Lower leg skin (tissue), 4 donors: Measurements from ENCODE around the gene SNAI3. TPM values are rescaled to one million over a fixed set of nuclear protein-coding genes. Genes with fewer than 3 reads are reported as not detected.
A peak's percentile ranks its signal among the peaks of the same experiment; 100 is the strongest.

Experiments used
- DNase-seq, 2 donors: peaks; one replicate each; pipeline ENCODE4 v3.0.0-alpha.2; 2019; ENCODE audit warnings: low spot score in 2 of 2
- H3K4me3 ChIP-seq: fragments of 200-600 bp; sonication (generic); 2 replicates; pipeline ENCODE4 v1.5.1; 2017; ENCODE audit warnings: mild to moderate bottlenecking, low read depth; ENCODE audit not compliant: poor library complexity, severe bottlenecking
- POLR2A ChIP-seq, 2 donors: fragments of 450-650 bp; IDR thresholded peaks; one replicate each; pipeline ENCODE4 v1.6.1; 2016 to 2017; ENCODE audit warnings: antibody characterized with exemption in 2 of 2, mild to moderate bottlenecking in 1 of 2, moderate library complexity in 1 of 2
- WGBS, 2 donors: methylation state at CpG; one replicate each; pipeline ENCODE4 v1.1.5; 2018; 5-methylcytosine and 5-hydroxymethylcytosine counted together
- intact Hi-C: fragments of 100-400 bp; cut with DNase I; formaldehyde crosslinking; loops from one replicate; pipeline ENCODE4 v1.15.0; 2023; ENCODE audit warnings: low total_unique reads
- total RNA-seq, 4 donors: library from RNA; depleted of rRNA; stranded (reverse); fragments of >200 nt; gene quantifications; one replicate each; pipeline ENCODE4 v1.1.0, GENCODE V29; 2016
- TF ChIP-seq, protein P1 (sequence below), 3 donors: fragments of 450-650 bp; IDR thresholded peaks; one replicate each; pipeline ENCODE4 v1.5.1; 2016; ENCODE audit warnings: antibody characterized with exemption in 3 of 3, mild to moderate bottlenecking in 3 of 3, moderate library complexity in 2 of 3

Gene SNAI3
- under 1 TPM; 0.17 to 0.81 (median 0.29) TPM for total RNA-seq

DNA sequence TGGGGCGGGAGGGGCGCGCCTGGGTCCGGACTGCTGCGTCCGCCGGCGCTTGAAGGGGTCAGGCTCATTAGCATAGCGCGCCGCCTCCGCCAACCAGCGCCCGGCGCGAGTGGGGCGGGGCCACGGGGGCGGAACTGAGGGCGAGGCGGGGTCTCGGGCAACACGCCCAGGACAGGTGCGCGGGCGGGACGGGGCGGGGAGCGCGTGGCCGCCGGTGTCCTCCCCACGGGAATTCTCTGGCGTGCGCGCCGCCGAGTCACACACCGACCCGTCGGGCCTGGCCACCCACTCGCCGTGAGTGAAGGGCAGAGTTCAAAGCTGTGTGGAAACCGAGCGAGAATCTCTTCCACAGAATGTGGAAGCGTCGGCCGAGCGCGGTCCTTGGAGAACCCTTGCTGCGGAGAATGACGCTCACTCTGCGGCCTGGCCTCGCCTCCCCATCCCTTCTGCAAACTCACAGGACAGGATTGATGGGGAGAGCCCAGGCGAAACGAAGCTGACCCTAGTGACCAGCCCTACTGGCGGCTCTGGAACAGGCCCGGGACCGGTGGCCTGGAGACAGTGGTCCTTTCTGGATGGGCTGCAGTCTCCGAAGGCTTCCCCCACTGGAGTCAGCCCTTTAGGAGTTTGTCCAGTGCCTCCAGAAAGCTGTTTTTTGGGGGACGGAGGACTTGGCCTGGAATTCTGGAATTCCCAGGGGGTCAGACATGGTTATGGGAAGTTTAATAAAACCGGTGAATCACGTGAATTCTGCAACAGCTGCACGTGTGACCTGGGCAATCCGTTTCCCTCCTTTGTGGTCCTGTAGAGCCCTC, at the start of gene SNAI3:
TSS of gene SNAI3 (minus strand) at position 69 of the 815 bp plus-strand sequence. CDS start 101 bp downstream, outside the sequence.
- H3K4me3 ChIP-seq = peak within 1 kb of the TSS; percentile 31
- TF ChIP-seq, protein P1, sequence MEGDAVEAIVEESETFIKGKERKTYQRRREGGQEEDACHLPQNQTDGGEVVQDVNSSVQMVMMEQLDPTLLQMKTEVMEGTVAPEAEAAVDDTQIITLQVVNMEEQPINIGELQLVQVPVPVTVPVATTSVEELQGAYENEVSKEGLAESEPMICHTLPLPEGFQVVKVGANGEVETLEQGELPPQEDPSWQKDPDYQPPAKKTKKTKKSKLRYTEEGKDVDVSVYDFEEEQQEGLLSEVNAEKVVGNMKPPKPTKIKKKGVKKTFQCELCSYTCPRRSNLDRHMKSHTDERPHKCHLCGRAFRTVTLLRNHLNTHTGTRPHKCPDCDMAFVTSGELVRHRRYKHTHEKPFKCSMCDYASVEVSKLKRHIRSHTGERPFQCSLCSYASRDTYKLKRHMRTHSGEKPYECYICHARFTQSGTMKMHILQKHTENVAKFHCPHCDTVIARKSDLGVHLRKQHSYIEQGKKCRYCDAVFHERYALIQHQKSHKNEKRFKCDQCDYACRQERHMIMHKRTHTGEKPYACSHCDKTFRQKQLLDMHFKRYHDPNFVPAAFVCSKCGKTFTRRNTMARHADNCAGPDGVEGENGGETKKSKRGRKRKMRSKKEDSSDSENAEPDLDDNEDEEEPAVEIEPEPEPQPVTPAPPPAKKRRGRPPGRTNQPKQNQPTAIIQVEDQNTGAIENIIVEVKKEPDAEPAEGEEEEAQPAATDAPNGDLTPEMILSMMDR (IDR thresholded peaks at IDR 0.05) = no peak
- TF ChIP-seq POLR2A (IDR thresholded peaks at IDR 0.05) = no peak
- WGBS, 2 donors = 8 to 17% methylated on average over 19 to 34 of the region's 65 CpGs
- intact Hi-C loops = no loop called here
- peak; percentile 70 to 96 for DNase-seq

DNA sequence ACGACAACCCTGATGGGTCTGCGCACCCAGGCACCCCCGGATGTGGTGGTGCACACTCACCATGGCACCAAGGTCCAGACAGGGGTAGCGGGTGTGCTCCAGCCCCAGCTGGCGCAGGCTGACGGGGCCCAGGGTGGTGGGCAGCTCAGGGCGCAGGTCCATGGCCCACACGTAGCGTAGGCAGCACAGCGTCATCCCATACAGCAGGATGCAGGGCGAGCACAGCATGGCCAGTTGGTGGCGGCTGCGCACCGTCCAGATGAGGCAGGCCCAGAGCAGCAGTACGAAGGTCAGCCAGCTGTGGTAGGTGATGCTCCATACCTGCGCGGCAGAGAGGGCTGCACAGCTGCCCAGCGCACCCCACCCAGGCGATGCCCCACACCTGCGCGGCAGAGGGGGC, 49.8 kb upstream of the SNAI3 start:
- WGBS, 2 donors = 96 to 100% methylated on average over 3 to 18 of the region's 21 CpGs
- DNase-seq = no peak
- intact Hi-C loops = loop anchor here (5.0 kb wide), 1 partner anchor 51 kb away; the partner anchor contains the start of gene PIEZO1
- no peak overlapping the region for H3K4me3 ChIP-seq
- no peak for TF ChIP-seq POLR2A (IDR thresholded peaks at IDR 0.05)
- TF ChIP-seq, protein P1 (IDR thresholded peaks at IDR 0.05) = no peak

DNA sequence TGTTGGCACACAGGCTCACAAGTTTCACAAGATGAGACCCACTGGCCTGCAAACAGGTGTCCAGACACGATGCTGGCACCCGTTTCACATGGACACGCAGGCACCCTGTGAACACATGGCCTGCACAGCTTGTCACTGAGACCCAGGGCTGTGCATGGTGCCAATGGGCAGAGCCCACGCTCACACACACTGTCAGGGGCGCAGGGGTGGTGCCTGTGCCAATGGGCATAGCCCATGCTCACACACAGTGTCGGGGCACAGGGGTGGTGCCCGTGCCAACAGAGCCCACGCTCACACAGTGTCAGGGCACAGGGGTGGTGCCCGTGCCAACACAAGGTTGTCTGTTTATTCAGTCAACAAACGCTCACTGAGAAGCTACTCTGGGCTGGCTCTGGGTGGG, 49.3 kb upstream of the SNAI3 start:
- TF ChIP-seq, protein P1 (IDR thresholded peaks at IDR 0.05) = no peak
- no peak for TF ChIP-seq POLR2A (IDR thresholded peaks at IDR 0.05)
- no peak for DNase-seq
- no peak overlapping the region for H3K4me3 ChIP-seq
- intact Hi-C loops = loop anchor here (5.0 kb wide), 1 partner anchor 52 kb away; the partner anchor contains the start of gene PIEZO1
- WGBS, 2 donors = 85 to 87% methylated on average over 5 to 10 of the region's 10 CpGs

DNA sequence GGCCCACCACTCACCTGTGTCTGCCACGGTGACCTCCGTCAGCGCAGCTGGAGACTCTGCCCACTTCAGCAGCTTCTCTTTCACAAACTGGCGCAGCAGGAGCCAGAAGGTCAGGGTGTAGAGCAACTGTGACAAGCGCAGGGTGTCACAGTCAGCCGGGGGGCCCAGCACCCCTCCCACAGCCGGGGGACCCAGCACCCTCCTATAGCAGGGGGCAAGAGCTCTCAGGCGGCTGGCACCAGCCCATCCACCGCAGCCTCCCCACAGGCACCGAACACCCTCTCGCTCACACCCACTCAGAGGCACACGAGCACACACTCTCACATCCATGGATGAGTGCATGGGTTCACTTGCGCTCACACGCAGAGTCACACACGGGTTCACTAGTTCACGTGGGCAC, 48.8 kb upstream of the SNAI3 start:
- DNase-seq = no peak
- TF ChIP-seq, protein P1 (IDR thresholded peaks at IDR 0.05) = no peak
- TF ChIP-seq POLR2A (IDR thresholded peaks at IDR 0.05) = no peak
- no peak overlapping the region for H3K4me3 ChIP-seq
- 91 to 93% methylated on average over 16 of the region's 16 CpGs for WGBS, 2 donors
- intact Hi-C loops = loop anchor here (5.0 kb wide), 1 partner anchor 52 kb away; the partner anchor contains the start of gene PIEZO1

DNA sequence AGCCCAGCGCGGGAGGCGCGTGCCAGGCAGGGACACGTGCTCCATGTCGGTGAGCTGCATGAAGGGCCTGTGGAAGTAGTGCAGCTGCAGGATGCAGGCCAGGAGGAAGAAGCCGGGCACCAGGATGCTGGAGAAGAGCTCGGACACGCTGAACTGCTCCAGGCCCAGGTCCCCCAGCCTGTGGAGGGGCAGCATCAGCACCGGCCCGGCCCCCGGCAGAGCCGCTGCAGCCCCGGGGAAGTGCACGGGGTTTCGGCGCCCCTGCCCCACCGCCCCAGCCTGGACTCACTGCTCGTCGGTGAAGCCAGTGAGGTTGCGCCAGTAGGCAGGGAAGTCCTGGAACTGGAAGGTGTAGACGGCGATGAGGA, 48.0 kb upstream of the SNAI3 start:
- no peak overlapping the region for H3K4me3 ChIP-seq
- TF ChIP-seq POLR2A (IDR thresholded peaks at IDR 0.05) = no peak
- TF ChIP-seq, protein P1 (IDR thresholded peaks at IDR 0.05) = no peak
- intact Hi-C loops = no loop called here
- WGBS, 2 donors = 77 to 90% methylated on average over 13 to 16 of the region's 23 CpGs
- DNase-seq = no peak
